Neural cell (in vitro differentiated cells): ENCODE measurements around the gene OXNAD1. TPM values are rescaled to one million over a fixed set of nuclear protein-coding genes. Genes with fewer than 3 reads are reported as not detected.

Experiments
- H2AFZ ChIP-seq: fragments of 200-600, 300-800 bp; sonication (generic), shearing (Covaris generic); 2 replicates; pipeline ENCODE4 v1.6.0; 2014; ENCODE audit warnings: low read depth, mild to moderate bottlenecking, antibody characterized with exemption, low read length, moderate library complexity
- H3F3A ChIP-seq: fragments of 200-600 bp; shearing (Covaris generic); 2 replicates; pipeline ENCODE4 v1.6.1; 2016; ENCODE audit warnings: mild to moderate bottlenecking, moderate library complexity, mixed read lengths, antibody characterized with exemption, low read length; ENCODE audit not compliant: insufficient read depth, poor library complexity, severe bottlenecking
- H3K27ac ChIP-seq: fragments of 200-600, 300-800 bp; sonication (generic), shearing (Covaris generic); 2 replicates; pipeline ENCODE4 v1.5.1; 2014; ENCODE audit warnings: mild to moderate bottlenecking, low read length, moderate library complexity
- H3K27me3 ChIP-seq: fragments of 300-800, 200-600 bp; sonication (generic), shearing (Covaris generic); 2 replicates; pipeline ENCODE4 v1.6.0; 2014; ENCODE audit warnings: mild to moderate bottlenecking, low read depth, low read length, moderate library complexity; ENCODE audit not compliant: insufficient read depth
- H3K36me3 ChIP-seq: fragments of 300-800, 200-600 bp; sonication (generic), shearing (Covaris generic); 2 replicates; pipeline ENCODE4 v1.5.1; 2014; ENCODE audit warnings: mild to moderate bottlenecking, antibody characterized with exemption, low read length, moderate library complexity; ENCODE audit not compliant: insufficient read depth
- H3K4me2 ChIP-seq: fragments of 300-800, 200-600 bp; sonication (generic), shearing (Covaris generic); 2 replicates; pipeline ENCODE4 v1.6.0; 2014; ENCODE audit warnings: mild to moderate bottlenecking, low read length
- H3K4me3 ChIP-seq: fragments of 300-800, 200-600 bp; sonication (generic), shearing (Covaris generic); 2 replicates; pipeline ENCODE4 v1.5.1; 2014; ENCODE audit warnings: mild to moderate bottlenecking, low read length, moderate library complexity
- H3K79me2 ChIP-seq: fragments of 200-600 bp; shearing (Covaris generic); replicated peaks from 2 replicates; pipeline ENCODE4 v1.6.0; 2014; ENCODE audit warnings: mild to moderate bottlenecking, low read length, moderate library complexity; ENCODE audit not compliant: insufficient read depth
- H3K9ac ChIP-seq: fragments of 300-800, 200-600 bp; sonication (generic), shearing (Covaris generic); 2 replicates; pipeline ENCODE4 v1.6.1; 2016; ENCODE audit warnings: mild to moderate bottlenecking, low read length, mixed read lengths
- H3K9me2 ChIP-seq: fragments of 200-600 bp; shearing (Covaris generic); 2 replicates; pipeline ENCODE4 v1.6.1; 2016; ENCODE audit warnings: mild to moderate bottlenecking, low read length, mixed read lengths; ENCODE audit not compliant: insufficient read depth
- H3K9me3 ChIP-seq: fragments of 200-600, 300-800 bp; sonication (generic), shearing (Covaris generic); 2 replicates; pipeline ENCODE4 v1.6.1; 2016; ENCODE audit warnings: mild to moderate bottlenecking, mixed run types, low read length, moderate library complexity, mixed read lengths
- H4K20me1 ChIP-seq: fragments of 200-600 bp; shearing (Covaris generic); 2 replicates; pipeline ENCODE4 v1.6.1; 2016; ENCODE audit warnings: mild to moderate bottlenecking, mixed run types; ENCODE audit not compliant: insufficient read depth
- CTCF ChIP-seq: fragments of 450-650 bp; IDR thresholded peaks from 2 replicates; pipeline ENCODE4 v1.5.1; 2014; ENCODE audit warnings: antibody characterized with exemption, mild to moderate bottlenecking, moderate library complexity; ENCODE audit not compliant: poor library complexity, severe bottlenecking
- EP300 ChIP-seq: fragments of 450-650 bp; conservative IDR thresholded peaks from 2 replicates; pipeline ENCODE4 v1.6.1; 2014; ENCODE audit warnings: antibody characterized with exemption, mild to moderate bottlenecking, moderate library complexity; ENCODE audit not compliant: poor library complexity, severe bottlenecking
- EZH2 ChIP-seq: fragments of 200-600, 300-800 bp; shearing (Covaris generic), sonication (generic); IDR thresholded peaks from 2 replicates; pipeline ENCODE4 v1.6.1; 2014; ENCODE audit warnings: antibody characterized with exemption, low read length, borderline replicate concordance, mild to moderate bottlenecking; ENCODE audit not compliant: insufficient read depth, poor library complexity, severe bottlenecking
- MXI1 ChIP-seq: fragments of 450-650 bp; conservative IDR thresholded peaks from 2 replicates; pipeline ENCODE4 v1.6.1; 2014; ENCODE audit warnings: antibody characterized with exemption, mild to moderate bottlenecking; ENCODE audit not compliant: poor library complexity, severe bottlenecking
- POLR2AphosphoS5 ChIP-seq: IDR thresholded peaks from 2 replicates; pipeline ENCODE4 v1.6.1; 2012
- RAD21 ChIP-seq: fragments of 450-650 bp; conservative IDR thresholded peaks from 2 replicates; pipeline ENCODE4 v1.6.1; 2014; ENCODE audit warnings: antibody characterized with exemption, mild to moderate bottlenecking, moderate library complexity
- REST ChIP-seq: IDR thresholded peaks from 2 replicates; pipeline ENCODE4 v1.6.1; 2012; ENCODE audit warnings: borderline replicate concordance
- SMC3 ChIP-seq: fragments of 450-650 bp; conservative IDR thresholded peaks from 2 replicates; pipeline ENCODE4 v1.6.1; 2014; ENCODE audit warnings: antibody characterized with exemption, mild to moderate bottlenecking, moderate library complexity; ENCODE audit not compliant: poor library complexity
- TAF1 ChIP-seq: IDR thresholded peaks from 2 replicates; pipeline ENCODE4 v1.6.1; 2012; ENCODE audit warnings: low read depth
- polyA plus RNA-seq: library from polyadenylated mRNA; depleted of rRNA; stranded (reverse); fragments of >200 nt; gene quantifications from 2 replicates; pipeline ENCODE4 v1.2.3, GENCODE V29; 2014

OXNAD1 gene
- polyA plus RNA-seq, 1 donor from 2014 or later = 16.4 TPM

- Histone ChIP-seq H3K27ac (no peak overlapping the region), H3K27me3 (no peaks in the 10 kb centered on the region), H3K9me3 (no peaks in the 10 kb centered on the region)
These were observed 68.0 kb downstream of the OXNAD1 start for GRCh38 chr3:16332904-16333426.

GRCh38 chr3:16334909-16335308 lies 69.9 kb downstream of the OXNAD1 start:
- Histone ChIP-seq H3K9me2 (no peaks in the 10 kb centered on the region), H2AFZ (no peak overlapping the region), H3K27me3 (no peaks in the 10 kb centered on the region), H3K36me3 (no peaks in the 10 kb centered on the region), H3K4me2 (no peak overlapping the region), H3K27ac (no peak overlapping the region), H3F3A (no peaks in the 10 kb centered on the region), H4K20me1 (no peaks in the 10 kb centered on the region), H3K4me3 (no peak overlapping the region), H3K79me2 (no peaks in the 10 kb centered on the region), H3K9me3 (no peaks in the 10 kb centered on the region), H3K9ac (no peak overlapping the region)
- TF ChIP-seq MXI1 = no peak
- no peak for TF ChIP-seq REST
- TF ChIP-seq EZH2 = no peak
- TF ChIP-seq CTCF = no peak
- no peak for TF ChIP-seq RAD21
- no peak for TF ChIP-seq POLR2AphosphoS5

More at GRCh38 chr3:16332904-16333426, 68.0 kb downstream of the OXNAD1 start:
- H3F3A ChIP-seq = peaks cover 5% of the 10 kb centered on the region
- no peak overlapping the region for H3K4me2 ChIP-seq
- no peak overlapping the region for H2AFZ ChIP-seq
- TF ChIP-seq REST (no peak), TAF1 (no peak), EZH2 (no peak), CTCF (no peak), RAD21 (no peak), EP300 (no peak), MXI1 (no peak), SMC3 (no peak), POLR2AphosphoS5 (no peak)
- no peak overlapping the region for H3K4me3 ChIP-seq
- no peaks in the 10 kb centered on the region for H4K20me1 ChIP-seq
- H3K9ac ChIP-seq = no peak overlapping the region
- H3K36me3 ChIP-seq = no peaks in the 10 kb centered on the region
- no peaks in the 10 kb centered on the region for H3K9me2 ChIP-seq
- H3K79me2 ChIP-seq = no peaks in the 10 kb centered on the region
